Measurements from ENCODE around the gene NRG2. TPM values are rescaled to one million over a fixed set of nuclear protein-coding genes. Genes with fewer than 3 reads are reported as not detected.
A peak's percentile ranks its signal among the peaks of the same experiment; 100 is the strongest.

The NRG2 gene
- total and polyA plus RNA-seq, 9 donors, result 2.6 to 32.6 (median 19.3) TPM

- intact Hi-C loops (cut with DNase I), result loop anchor here (5.0 to 10.0 kb wide), 3 partner anchors 74 to 106 kb away; no protein-coding TSS in a partner anchor
- H3K36me3 ChIP-seq, result no peaks in the 10 kb centered on the region
- 68 to 78% (median 72%) methylated on average over 15 of the region's 15 CpGs for WGBS, 3 donors
- no peaks in the 10 kb centered on the region for H3K9me3 ChIP-seq
- no peak overlapping the region for H3K4me3 ChIP-seq
- H3K27me3 ChIP-seq, result no peaks in the 10 kb centered on the region
- H3K27ac ChIP-seq, result no peak overlapping the region
- peaks cover 23% of the 10 kb centered on the region for H3K4me1 ChIP-seq (ENCODE audit: insufficient read depth)
- peak in 2 of 5 donors; percentile 17 to 59 for DNase-seq
- no peak for TF ChIP-seq POLR2A (IDR thresholded peaks at IDR 0.05)
- TF ChIP-seq CTCF (IDR thresholded peaks at IDR 0.05), result no peak
- TF ChIP-seq EP300 (IDR thresholded peaks at IDR 0.05), result no peak
Observed at GRCh38 chr5:139861021-139861888, 181.8 kb downstream of the NRG2 start.

GRCh38 chr5:139859013-139859412, 184.1 kb downstream of the NRG2 start:
- 86 to 94% (median 93%) methylated on average over 2 of the region's 2 CpGs for WGBS, 3 donors
- Histone ChIP-seq H3K4me3 (no peak overlapping the region), H3K27me3 (no peaks in the 10 kb centered on the region), H3K4me1 (ENCODE audit: insufficient read depth) (peaks cover 19% of the 10 kb centered on the region), H3K27ac (no peak overlapping the region), H3K36me3 (no peaks in the 10 kb centered on the region), H3K9me3 (no peaks in the 10 kb centered on the region)
- no peak for TF ChIP-seq CTCF (IDR thresholded peaks at IDR 0.05)
- TF ChIP-seq POLR2A (IDR thresholded peaks at IDR 0.05), result no peak
- no peak for TF ChIP-seq EP300 (IDR thresholded peaks at IDR 0.05)
- intact Hi-C loops (cut with DNase I), result loop anchor here in 1 of 4 donors (10.0 kb wide), 1 partner anchor 64 kb away; the partner anchor contains the start of gene PSD2
- no peak for DNase-seq

DNA sequence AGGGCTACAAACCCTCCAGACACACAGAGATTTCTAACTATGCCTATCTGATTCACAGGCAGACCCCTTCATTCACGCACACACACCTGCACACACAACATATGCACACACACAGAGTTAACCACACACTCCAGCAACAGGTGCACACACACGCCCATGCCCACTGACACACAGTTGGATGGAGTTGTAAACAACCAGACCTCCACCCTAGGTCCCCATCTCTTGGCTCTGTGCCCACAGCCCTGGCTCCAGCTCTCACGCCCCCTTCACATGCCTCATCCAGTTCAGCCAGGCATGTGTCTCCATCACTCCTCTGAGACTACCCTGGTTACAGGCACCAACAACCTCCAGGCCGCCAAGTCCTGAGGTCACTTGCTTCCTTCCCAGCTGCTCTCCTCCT, 186.4 kb downstream of the NRG2 start:
- H3K9me3 ChIP-seq, result no peaks in the 10 kb centered on the region
- H3K4me1 ChIP-seq (ENCODE audit: insufficient read depth), result peaks cover 5% of the 10 kb centered on the region
- H3K36me3 ChIP-seq, result no peaks in the 10 kb centered on the region
- TF ChIP-seq POLR2A (IDR thresholded peaks at IDR 0.05), result no peak
- DNase-seq, result peak in 2 of 5 donors; percentile 24 to 31
- intact Hi-C loops (cut with DNase I), result loop anchor here in 1 of 4 donors (10.0 kb wide), 1 partner anchor 62 kb away; the partner anchor contains the start of gene PSD2
- H3K4me3 ChIP-seq, result no peak overlapping the region
- H3K27ac ChIP-seq, result no peak overlapping the region
- 91 to 93% (median 91%) methylated on average over 4 of the region's 4 CpGs for WGBS, 3 donors
- no peaks in the 10 kb centered on the region for H3K27me3 ChIP-seq

GRCh38 chr5:139855946-139856540, 187.1 kb downstream of the NRG2 start:
- 86 to 88% (median 87%) methylated on average over 6 of the region's 6 CpGs for WGBS, 3 donors
- H3K9me3 ChIP-seq, result no peaks in the 10 kb centered on the region
- no peak overlapping the region for H3K27ac ChIP-seq
- no peaks in the 10 kb centered on the region for H3K36me3 ChIP-seq
- TF ChIP-seq POLR2A (IDR thresholded peaks at IDR 0.05) (no peak), CTCF (IDR thresholded peaks at IDR 0.05) (no peak), EP300 (IDR thresholded peaks at IDR 0.05) (no peak)
- DNase-seq, result peak in 1 of 5 donors; percentile 14
- H3K4me3 ChIP-seq, result no peak overlapping the region
- intact Hi-C loops (cut with DNase I), result loop anchor here in 1 of 4 donors (10.0 kb wide), 1 partner anchor 61 kb away; the partner anchor contains the start of gene PSD2
- H3K27me3 ChIP-seq, result no peaks in the 10 kb centered on the region
- H3K4me1 ChIP-seq (ENCODE audit: insufficient read depth), result no peaks in the 10 kb centered on the region

Measured in ovary (tissue), 9 donors.